Choroid plexus epithelial cell (primary cell): Measurements from ENCODE around the gene IGF1.
A peak's percentile ranks its signal among the peaks of the same experiment; 100 is the strongest.
"Not testable (repeated sequence)": the region's sequence is repeated elsewhere in the genome, so short reads cannot be mapped to it uniquely, and the experiment has no call there.

ENCODE experiments used
- DNase-seq: peaks from one replicate; pipeline ENCODE4 v3.0.0-alpha.2; 2010; ENCODE audit warnings: low read depth
- H3K4me3 ChIP-seq: 2 replicates; pipeline ENCODE4 v1.5.1; 2011; ENCODE audit warnings: low read depth, mild to moderate bottlenecking, control low read depth, low read length, moderate library complexity
- CTCF ChIP-seq: conservative IDR thresholded peaks from 2 replicates; pipeline ENCODE4 v1.5.1; 2011; ENCODE audit warnings: low read depth, mild to moderate bottlenecking, control low read depth, inconsistent platforms, low read length, moderate library complexity

The IGF1 gene

DNA sequence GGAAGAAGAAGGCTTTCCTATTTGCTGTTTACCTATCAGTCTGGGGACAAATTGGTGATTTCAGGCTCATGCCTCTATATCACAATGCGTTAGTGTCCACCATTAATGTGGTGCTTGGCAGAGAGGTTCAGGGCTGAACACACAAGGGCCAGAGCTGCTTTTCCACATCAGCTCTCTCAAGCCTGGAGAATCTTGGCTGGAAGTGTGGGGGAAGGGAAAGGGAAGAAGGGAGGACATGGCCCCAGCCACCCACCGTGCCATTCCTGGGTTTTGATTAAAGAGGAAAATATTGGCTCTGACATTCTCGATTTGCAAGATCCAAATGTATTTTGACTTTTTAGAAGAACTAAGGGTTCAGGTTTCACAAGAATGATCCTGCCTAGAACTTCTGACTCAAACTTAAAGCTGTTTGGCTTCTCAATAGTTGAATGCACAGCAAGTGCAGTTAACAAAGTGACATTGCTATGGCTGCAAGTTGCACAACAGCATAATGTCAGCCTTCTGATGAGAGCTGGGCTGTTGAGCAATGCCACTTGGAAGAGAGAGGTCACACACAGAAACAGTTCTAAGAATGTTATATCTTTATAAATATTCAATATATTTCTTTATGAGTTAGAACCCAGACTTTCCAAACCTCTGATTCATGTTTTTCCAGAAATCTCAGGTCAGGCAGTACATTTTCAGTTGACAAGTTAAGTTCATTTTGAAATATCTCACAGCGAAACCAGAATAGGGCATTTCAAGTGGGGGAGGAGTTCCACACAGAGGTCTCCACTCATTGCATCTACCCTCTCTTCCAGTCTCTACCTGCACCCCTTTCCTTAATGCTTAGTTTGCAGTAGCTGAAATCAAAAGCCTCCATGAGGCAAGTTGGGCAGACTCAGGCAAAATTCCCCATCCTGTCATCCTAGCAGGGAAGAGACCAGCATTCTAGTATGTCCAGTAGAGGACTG is 25.3 kb downstream of the IGF1 start:
- DNase-seq: peak; percentile 2

GRCh38 chr12:102454330-102454729 is 26.0 kb downstream of the IGF1 start:
- no peak for DNase-seq
- TF ChIP-seq CTCF: no peak
- no peak overlapping the region for H3K4me3 ChIP-seq

More for the DNA sequence above, 25.3 kb downstream of the IGF1 start:
- H3K4me3 ChIP-seq: no peak overlapping the region
- no peak for TF ChIP-seq CTCF

DNA sequence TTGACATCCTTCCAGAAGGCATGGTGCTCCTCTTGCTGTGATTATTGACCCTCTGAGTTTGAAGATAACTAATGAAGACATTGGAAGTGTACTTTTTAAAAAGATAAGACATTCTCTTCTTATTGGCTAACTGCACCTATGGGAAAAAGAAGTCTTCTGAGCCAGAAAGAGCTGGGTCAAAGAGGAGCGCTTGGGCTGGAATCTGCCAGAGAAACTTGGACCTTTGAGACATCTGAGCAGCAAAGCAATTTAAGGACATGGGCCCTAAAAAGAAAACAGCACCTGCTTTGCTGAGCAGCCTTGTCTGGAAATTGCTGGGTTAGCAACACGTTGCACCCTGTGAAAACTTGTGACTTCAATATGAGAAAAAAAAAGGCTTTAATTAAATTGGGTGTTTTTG is 27.8 kb downstream of the IGF1 start:
- no peak for TF ChIP-seq CTCF
- no peak overlapping the region for H3K4me3 ChIP-seq
- no peak for DNase-seq

DNA sequence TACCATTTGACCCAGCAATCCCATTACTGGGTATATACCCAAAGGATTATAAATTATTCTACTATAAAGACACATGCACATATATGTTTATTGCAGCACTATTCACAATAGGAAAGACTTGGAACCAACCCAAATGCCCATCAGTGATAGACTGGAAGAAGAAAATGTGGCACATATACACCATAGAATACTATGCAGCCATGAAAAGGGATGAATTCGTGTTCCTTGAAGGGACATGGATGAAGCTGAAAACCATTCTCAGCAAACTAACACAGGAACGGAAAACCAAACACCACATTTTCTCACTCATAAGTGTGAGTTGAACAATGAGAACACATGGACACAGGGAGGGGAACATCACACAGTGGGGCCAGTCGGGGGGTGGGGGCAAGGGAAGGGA is 31.3 kb downstream of the IGF1 start:
- H3K4me3 ChIP-seq, DNase-seq: not testable (repeated sequence)

- not testable (repeated sequence) for H3K4me3 ChIP-seq, DNase-seq
These were observed 32.9 kb downstream of the IGF1 start for GRCh38 chr12:102447426-102447825.

DNA sequence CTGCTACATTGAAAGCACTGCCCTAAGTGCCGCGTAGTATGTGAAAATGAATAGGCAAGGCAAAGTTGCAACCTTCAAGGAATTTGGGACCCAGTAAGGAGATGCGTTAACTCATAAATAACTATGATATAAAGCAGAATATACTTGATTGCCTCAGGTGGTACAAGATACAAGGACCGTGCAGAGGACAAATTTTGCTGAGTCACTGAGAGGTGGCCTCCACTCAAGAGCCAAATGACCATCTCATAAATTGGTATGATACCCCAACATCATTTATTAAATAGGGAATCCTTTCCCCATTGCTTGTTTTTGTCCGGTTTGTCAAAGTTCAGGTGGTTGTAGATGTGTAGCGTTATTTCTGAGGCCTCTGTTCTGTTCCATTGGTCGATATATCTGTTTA is 35.7 kb downstream of the IGF1 start:
- DNase-seq: no peak
- TF ChIP-seq CTCF: no peak
- no peak overlapping the region for H3K4me3 ChIP-seq

DNA sequence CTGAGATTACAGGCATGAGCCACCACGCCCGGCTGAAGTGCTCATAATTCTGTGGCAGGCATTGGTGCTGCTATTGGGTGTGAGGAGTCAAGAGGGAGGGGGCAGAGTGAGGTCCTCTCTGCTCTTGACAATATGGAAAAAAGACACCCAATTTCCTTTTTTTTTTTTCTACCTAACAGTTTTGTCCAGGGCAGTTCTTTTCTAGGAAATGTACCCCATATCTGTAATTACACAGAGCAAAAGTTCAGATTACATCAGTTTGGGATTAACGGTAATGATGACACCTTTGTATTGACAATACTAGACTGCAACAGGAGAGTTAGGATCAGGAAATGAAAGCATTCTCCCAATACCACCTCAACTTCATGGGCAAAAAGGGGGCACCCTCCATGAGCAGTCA is 36.3 kb downstream of the IGF1 start:
- no peak overlapping the region for H3K4me3 ChIP-seq
- TF ChIP-seq CTCF: no peak
- DNase-seq: no peak

DNA sequence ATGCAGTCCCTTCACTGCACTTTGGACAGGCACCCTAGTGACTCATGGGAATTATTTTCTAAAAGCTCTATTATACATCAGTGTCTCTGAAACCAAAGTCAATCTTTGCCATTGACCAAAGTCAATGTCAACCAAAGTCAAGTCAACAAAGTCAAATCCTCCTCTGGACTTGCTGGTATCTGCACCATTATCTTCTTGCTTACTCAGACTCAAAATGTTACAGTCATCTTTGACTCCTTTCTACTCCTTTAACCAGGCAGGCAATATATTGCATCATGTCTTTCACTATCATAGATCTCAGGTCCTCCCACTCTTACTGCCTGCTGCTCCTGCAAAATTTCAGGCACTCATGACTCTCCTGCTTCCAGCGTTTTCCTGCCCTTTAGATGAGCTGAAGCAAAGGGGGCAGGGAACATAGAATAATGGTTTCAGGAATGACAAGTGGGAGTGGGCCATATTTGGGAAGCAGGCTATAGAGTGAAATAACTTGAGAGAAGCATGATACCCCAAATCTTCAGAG is 39.2 kb downstream of the IGF1 start:
- no peak overlapping the region for H3K4me3 ChIP-seq
- no peak for DNase-seq

More for the DNA sequence above, 39.2 kb downstream of the IGF1 start:
- TF ChIP-seq CTCF: no peak
